Suprapubic skin (tissue), 3 donors: Measurements from ENCODE around the gene BMPR1B.

Source experiments
- POLR2A ChIP-seq, 2 donors: fragments of 450-650 bp; IDR thresholded peaks; one replicate each; pipeline ENCODE4 v1.6.1; 2017; ENCODE audit warnings: antibody characterized with exemption in 2 of 2, mild to moderate bottlenecking in 2 of 2, moderate library complexity in 2 of 2
- TF ChIP-seq, protein P1 (sequence below), 2 donors: fragments of 200-600 bp in 1 of 2; fragments of 450-650 bp in 1 of 2; sonication (generic) in 1 of 2; IDR thresholded peaks; one replicate each; pipeline ENCODE4 v1.5.1; 2016 to 2019; ENCODE audit warnings: antibody characterized with exemption in 2 of 2, mild to moderate bottlenecking in 1 of 2, moderate library complexity in 1 of 2

DNA sequence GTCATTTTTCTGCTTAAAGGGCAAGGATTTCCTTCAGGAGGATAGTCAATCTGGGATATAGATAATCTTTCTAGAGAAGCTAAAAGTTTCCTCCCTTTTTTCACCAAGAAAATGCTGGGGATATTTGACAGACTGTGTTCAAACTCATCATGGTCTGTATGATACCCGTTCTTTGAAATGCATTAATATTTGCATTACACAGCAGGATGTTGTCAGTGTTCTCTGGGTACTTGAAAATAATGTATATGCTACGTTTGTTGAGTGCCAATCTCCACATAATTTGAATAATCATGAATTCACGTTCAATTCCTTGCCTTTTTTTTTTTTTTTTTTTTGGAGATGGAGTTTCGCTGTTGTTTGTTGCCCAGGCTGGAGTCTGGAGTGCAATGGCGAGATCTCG lies 18.0 kb upstream of the BMPR1B start:
- TF ChIP-seq, protein P1, sequence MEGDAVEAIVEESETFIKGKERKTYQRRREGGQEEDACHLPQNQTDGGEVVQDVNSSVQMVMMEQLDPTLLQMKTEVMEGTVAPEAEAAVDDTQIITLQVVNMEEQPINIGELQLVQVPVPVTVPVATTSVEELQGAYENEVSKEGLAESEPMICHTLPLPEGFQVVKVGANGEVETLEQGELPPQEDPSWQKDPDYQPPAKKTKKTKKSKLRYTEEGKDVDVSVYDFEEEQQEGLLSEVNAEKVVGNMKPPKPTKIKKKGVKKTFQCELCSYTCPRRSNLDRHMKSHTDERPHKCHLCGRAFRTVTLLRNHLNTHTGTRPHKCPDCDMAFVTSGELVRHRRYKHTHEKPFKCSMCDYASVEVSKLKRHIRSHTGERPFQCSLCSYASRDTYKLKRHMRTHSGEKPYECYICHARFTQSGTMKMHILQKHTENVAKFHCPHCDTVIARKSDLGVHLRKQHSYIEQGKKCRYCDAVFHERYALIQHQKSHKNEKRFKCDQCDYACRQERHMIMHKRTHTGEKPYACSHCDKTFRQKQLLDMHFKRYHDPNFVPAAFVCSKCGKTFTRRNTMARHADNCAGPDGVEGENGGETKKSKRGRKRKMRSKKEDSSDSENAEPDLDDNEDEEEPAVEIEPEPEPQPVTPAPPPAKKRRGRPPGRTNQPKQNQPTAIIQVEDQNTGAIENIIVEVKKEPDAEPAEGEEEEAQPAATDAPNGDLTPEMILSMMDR (IDR thresholded peaks at IDR 0.05), result no peak
- no peak for TF ChIP-seq POLR2A (IDR thresholded peaks at IDR 0.05)
